GM12875 (cell line): Measurements from ENCODE around the gene SAMD3.

Experiments used
- H3K4me3 ChIP-seq: one replicate; pipeline ENCODE4 v1.5.1; 2011; ENCODE audit warnings: low read depth, low read length, control low read depth
- TF ChIP-seq, protein P1 (sequence below): IDR thresholded peaks from 2 replicates; pipeline ENCODE4 v1.5.1; 2011; ENCODE audit warnings: low read depth, mild to moderate bottlenecking, control low read depth, inconsistent platforms, low read length, moderate library complexity, borderline replicate concordance; ENCODE audit not compliant: insufficient read depth

Gene SAMD3

DNA sequence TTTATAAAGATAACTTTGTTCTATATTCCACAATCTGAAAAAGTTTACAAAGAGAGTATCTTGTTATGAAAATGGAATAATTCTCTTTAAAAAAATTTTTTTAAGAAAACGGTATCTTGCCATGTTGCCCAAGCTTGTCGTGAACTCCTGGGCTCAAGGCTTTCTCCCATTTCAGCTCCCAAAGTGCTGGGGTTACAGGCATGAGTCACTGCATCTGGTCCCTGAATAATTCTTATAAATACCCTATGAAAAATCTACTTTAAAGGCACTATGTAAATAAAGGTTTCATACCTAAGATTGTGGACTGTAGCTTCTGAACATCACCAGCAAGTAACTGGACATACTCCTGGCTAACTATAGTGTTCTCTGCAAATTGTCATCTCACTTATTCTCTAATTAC, 60.3 kb downstream of the SAMD3 start:
- TF ChIP-seq, protein P1, sequence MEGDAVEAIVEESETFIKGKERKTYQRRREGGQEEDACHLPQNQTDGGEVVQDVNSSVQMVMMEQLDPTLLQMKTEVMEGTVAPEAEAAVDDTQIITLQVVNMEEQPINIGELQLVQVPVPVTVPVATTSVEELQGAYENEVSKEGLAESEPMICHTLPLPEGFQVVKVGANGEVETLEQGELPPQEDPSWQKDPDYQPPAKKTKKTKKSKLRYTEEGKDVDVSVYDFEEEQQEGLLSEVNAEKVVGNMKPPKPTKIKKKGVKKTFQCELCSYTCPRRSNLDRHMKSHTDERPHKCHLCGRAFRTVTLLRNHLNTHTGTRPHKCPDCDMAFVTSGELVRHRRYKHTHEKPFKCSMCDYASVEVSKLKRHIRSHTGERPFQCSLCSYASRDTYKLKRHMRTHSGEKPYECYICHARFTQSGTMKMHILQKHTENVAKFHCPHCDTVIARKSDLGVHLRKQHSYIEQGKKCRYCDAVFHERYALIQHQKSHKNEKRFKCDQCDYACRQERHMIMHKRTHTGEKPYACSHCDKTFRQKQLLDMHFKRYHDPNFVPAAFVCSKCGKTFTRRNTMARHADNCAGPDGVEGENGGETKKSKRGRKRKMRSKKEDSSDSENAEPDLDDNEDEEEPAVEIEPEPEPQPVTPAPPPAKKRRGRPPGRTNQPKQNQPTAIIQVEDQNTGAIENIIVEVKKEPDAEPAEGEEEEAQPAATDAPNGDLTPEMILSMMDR: no peak
- H3K4me3 ChIP-seq: no peak overlapping the region

DNA sequence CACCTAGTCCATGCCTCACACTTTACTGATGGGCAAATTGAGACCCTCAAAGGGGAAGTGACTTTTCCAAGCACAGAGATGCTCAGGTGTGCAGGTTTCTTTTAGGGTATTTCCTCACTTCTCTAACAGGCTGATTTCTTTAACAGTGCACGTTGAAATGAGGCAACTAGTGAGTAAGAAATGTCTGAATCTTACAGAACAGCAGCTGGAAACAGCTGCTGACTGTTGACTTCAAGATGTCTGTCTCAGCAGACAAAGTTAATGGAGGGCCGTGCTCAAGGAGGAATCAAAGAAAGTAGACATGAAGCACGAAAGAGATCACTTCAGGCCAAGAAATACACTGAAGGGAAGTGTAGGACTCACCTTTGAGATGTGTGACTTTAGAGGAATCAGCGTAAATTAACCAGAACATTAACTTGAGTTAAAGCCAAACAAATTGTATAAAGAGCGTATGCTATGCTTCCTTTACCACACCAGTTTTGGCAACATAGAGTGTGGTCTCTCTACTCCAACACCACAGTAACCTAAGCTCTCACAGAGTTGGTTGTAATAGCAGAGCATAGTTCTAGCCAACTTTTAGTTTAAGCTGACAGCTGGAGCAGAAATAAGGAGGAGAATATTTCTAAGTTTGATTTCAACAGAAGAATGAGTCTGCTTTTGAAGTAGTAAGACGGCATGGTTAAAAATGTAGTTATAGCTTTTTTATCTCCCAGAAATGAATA, 60.9 kb downstream of the SAMD3 start:
- H3K4me3 ChIP-seq: no peak overlapping the region
- TF ChIP-seq, protein P1: no peak

DNA sequence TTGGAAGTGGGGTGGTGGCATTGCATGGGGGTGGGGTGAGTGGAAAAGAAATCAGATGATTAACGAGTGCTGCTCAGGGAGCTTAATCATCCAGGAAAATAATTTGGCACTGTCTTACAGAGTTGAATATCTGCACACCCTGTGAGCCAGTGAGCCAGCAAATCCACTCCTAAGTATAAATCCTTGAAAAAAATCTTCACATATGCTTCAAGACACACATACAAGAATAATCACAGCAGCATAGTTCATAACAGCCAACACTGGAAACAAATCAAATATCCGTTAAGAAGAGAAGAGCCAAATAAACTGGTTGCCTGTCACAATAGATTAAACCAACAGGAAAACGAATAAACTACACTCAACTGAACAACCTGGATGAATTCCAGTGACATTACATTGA, 62.8 kb downstream of the SAMD3 start:
- H3K4me3 ChIP-seq: no peak overlapping the region
- TF ChIP-seq, protein P1: no peak

DNA sequence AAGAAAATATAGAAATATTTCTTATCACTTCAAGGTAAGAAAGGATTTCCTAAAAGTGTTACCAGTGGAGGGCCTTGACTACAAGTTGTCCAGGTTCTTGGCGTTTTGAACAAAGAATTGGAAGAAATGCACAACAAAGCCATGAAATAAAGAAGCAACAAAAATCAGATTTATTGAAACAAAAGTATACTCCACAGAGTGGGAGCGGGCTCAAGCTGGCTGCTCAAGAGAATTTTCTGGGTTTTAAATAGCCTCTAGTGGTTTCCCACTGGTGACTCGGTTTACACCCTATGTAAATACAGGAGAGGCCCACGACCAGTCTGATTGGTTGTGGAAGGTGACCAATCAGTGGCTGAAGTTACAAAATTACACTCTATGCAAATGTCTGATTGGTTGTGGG, 64.2 kb downstream of the SAMD3 start:
- TF ChIP-seq, protein P1: no peak

DNA sequence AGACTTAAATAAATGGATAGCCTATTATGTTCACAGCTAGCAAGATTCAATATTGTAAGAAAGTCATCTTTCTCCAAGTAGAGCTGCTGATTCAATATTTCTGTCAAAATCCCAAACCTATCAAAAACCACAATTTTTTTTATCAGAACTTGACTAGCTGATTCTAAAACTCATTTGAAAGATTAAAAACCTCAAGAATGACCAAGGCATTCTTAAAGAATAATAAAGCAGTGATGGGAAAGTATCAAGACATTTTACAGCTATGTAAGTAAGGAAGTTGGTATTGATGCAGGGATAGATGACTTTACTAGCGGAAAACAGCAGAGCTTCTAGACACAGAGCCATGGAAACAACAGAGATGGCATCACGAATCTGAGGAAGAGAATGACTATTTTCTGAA, 64.7 kb downstream of the SAMD3 start:
- no peak overlapping the region for H3K4me3 ChIP-seq
- TF ChIP-seq, protein P1: no peak

More for the DNA sequence above, 64.2 kb downstream of the SAMD3 start:
- no peak overlapping the region for H3K4me3 ChIP-seq

DNA sequence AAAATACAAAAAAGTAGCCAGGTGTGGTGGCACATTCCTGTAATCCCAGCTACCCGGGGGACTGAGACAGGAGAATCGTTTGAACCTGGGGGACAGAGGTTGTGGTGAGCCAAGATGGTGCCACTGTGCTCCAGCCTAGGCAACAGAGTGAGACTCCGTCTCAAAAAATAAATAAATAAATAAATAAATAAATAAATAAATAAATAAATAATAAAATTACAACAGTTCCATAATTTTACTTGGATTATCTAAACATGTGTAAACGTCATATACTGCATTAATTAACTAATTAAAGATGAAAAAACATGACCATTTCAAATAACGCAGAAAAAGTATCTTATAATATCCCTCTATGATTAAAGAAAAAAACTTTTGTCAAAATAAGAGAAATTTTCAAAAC, 65.8 kb downstream of the SAMD3 start:
- no peak overlapping the region for H3K4me3 ChIP-seq
- TF ChIP-seq, protein P1: no peak

DNA sequence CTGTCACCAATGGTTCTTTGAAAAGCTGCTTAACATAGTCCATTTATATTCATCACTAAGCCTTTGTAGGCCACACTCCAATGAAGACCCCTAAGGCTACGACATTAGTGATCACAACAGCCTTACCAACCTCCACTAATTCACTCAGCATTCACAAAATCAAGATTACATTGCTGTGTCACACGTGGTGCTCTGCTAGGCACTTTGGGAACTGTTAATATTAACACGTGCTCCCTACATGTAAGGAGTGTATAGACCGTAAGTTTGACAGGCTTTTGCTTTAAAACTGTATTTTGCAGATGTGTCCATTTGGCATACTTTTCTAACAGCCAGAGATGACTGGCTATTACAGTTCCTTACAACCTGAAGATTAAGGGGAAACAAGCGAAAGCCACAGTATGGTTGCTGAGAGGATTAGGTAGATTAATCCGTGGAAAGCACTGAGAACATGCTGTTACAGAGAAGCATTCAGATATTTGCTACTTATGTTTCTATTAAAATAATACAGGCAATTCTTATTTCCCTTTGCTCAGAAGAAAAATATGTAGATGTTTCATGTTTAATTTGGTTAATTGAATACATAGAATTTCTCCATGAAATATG, 69.7 kb downstream of the SAMD3 start:
- no peak overlapping the region for H3K4me3 ChIP-seq
- TF ChIP-seq, protein P1: no peak
